ENCODE data around the gene MACROD2. TPM values are rescaled to one million over a fixed set of nuclear protein-coding genes. Genes with fewer than 3 reads are reported as not detected.

MACROD2 gene
- total and polyA plus RNA-seq, 2 donors (not counting 1 experiment from before 2014, with no cell fraction given) = 5.3 to 6.7 TPM

DNA sequence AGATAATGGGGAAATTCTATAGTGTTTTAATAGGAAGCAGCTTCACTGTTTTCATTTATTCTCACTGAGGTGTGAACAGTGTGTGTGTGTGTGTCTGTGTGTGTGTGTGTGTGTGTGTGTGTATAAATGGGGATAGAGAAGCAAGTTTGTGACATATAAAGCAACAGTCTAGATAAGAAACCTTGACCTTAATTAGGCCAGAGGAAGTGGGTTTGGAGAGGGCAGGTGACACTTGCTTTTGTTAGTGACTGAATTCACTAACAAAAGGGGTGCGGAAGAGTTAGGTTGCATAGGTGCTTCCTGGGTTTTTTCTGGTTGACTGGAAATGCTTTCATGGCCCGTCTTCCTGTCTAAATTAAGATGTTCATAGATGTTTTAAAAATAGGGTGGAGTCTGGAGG lies 857.8 kb downstream of the MACROD2 start:
- no peaks in the 10 kb centered on the region for H3K9me3 Mint-ChIP-seq (ENCODE audit: insufficient read depth)
- Histone ChIP-seq H3K4me1 (ENCODE audit: control insufficient read depth in 2 of 2, insufficient read depth in 2 of 2, low read length in 2 of 2) (no peaks in the 10 kb centered on the region), H3K4me2 (replicated peaks; ENCODE audit: low read depth, low read length, poor library complexity, severe bottlenecking) (no peak overlapping the region), H3K79me2 (ENCODE audit: control insufficient read depth, insufficient read depth, low read length) (no peaks in the 10 kb centered on the region), H3K9ac (ENCODE audit: low read length) (no peak overlapping the region), H2AFZ (ENCODE audit: insufficient read depth, low read depth, low read length, poor library complexity, severe bottlenecking) (no peak overlapping the region), H4K20me1 (ENCODE audit: control insufficient read depth, insufficient read depth, low read length, poor library complexity, severe bottlenecking) (no peaks in the 10 kb centered on the region), H3K36me3 (replicated peaks in 1 of 2; ENCODE audit: control extremely low read depth in 1 of 2, control insufficient read depth in 1 of 2, extremely low read depth in 1 of 2, insufficient read depth in 2 of 2, low read length in 1 of 2) (no peaks in the 10 kb centered on the region), H3K27me3 (replicated peaks in 1 of 4; ENCODE audit: control extremely low read depth in 1 of 4, control insufficient read depth in 3 of 4, insufficient read depth in 4 of 4, low read length in 3 of 4) (peaks cover 0 to 2% (median 0%) of the 10 kb centered on the region in 4 experiments), H3K27ac (ENCODE audit: low read length in 2 of 2) (no peak overlapping the region), H3K9me3 (ENCODE audit: control extremely low read depth in 1 of 3, control insufficient read depth in 2 of 3, insufficient read depth in 1 of 3, low read length in 2 of 3) (no peaks in the 10 kb centered on the region), H3K4me3 (ENCODE audit: control extremely low read depth in 1 of 5, extremely low read depth in 1 of 5, insufficient read depth in 1 of 5, low read depth in 2 of 5, low read length in 4 of 5) (no peak overlapping the region)
- DNase-seq (no peak), ATAC-seq (ENCODE audit: low read depth) (no peak)
- H3K27ac Mint-ChIP-seq = no peak overlapping the region
- POLR2A ChIA-PET = no interaction called here
- CTCF ChIA-PET = no interaction called here
- H3K4me3 Mint-ChIP-seq = no peak overlapping the region
- WGBS (ENCODE audit: insufficient coverage) = 86% methylated on average over 2 of the region's 2 CpGs
- TF ChIP-seq, protein P1, sequence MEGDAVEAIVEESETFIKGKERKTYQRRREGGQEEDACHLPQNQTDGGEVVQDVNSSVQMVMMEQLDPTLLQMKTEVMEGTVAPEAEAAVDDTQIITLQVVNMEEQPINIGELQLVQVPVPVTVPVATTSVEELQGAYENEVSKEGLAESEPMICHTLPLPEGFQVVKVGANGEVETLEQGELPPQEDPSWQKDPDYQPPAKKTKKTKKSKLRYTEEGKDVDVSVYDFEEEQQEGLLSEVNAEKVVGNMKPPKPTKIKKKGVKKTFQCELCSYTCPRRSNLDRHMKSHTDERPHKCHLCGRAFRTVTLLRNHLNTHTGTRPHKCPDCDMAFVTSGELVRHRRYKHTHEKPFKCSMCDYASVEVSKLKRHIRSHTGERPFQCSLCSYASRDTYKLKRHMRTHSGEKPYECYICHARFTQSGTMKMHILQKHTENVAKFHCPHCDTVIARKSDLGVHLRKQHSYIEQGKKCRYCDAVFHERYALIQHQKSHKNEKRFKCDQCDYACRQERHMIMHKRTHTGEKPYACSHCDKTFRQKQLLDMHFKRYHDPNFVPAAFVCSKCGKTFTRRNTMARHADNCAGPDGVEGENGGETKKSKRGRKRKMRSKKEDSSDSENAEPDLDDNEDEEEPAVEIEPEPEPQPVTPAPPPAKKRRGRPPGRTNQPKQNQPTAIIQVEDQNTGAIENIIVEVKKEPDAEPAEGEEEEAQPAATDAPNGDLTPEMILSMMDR (IDR thresholded peaks at IDR 0.05) = no peak
- TF ChIP-seq EZH2 (IDR thresholded peaks at IDR 0.05; ENCODE audit: borderline replicate concordance, insufficient read depth, low read depth, low read length, poor library complexity, severe bottlenecking) = no peak
- intact Hi-C loops (cut with micrococcal nuclease) = no loop called here
- peaks cover 12% of the 10 kb centered on the region for H3K4me1 Mint-ChIP-seq
- peaks cover 10% of the 10 kb centered on the region for H3K27me3 Mint-ChIP-seq

DNA sequence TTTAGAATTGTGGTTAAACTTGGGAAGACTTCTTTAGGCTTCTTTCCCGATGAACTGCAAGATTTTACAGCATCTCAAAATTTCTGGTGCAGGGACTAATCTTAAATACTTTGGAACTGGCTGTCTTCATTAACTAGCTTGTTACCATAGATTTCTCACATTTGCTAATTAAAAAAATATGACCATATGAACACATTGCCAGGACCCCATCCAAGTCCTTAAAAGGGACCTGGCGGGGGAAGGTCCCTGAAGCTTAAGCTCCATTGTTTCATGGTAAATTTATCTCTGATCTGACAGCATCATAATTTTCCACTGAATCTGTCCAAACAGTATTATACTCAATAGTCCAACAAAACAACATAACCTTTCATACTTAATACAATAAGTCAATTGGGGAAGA lies 859.9 kb downstream of the MACROD2 start:
- TF ChIP-seq, protein P1 (IDR thresholded peaks at IDR 0.05) = no peak
- H3K27me3 ChIP-seq (replicated peaks in 1 of 4; ENCODE audit: control extremely low read depth in 1 of 4, control insufficient read depth in 3 of 4, insufficient read depth in 4 of 4, low read length in 3 of 4) = no peaks in the 10 kb centered on the region
- no peaks in the 10 kb centered on the region for H3K9me3 ChIP-seq (ENCODE audit: control extremely low read depth in 1 of 3, control insufficient read depth in 2 of 3, insufficient read depth in 1 of 3, low read length in 2 of 3)
- no peak overlapping the region for H3K9ac ChIP-seq (ENCODE audit: low read length)
- H3K27ac Mint-ChIP-seq = no peak overlapping the region
- POLR2A ChIA-PET = no interaction called here
- no peak for DNase-seq
- H2AFZ ChIP-seq (ENCODE audit: insufficient read depth, low read depth, low read length, poor library complexity, severe bottlenecking) = no peak overlapping the region
- no peaks in the 10 kb centered on the region for H3K36me3 ChIP-seq (replicated peaks in 1 of 2; ENCODE audit: control extremely low read depth in 1 of 2, control insufficient read depth in 1 of 2, extremely low read depth in 1 of 2, insufficient read depth in 2 of 2, low read length in 1 of 2)
- H3K4me1 ChIP-seq (ENCODE audit: control insufficient read depth in 2 of 2, insufficient read depth in 2 of 2, low read length in 2 of 2) = no peaks in the 10 kb centered on the region
- no peak overlapping the region for H3K4me3 ChIP-seq (ENCODE audit: control extremely low read depth in 1 of 5, extremely low read depth in 1 of 5, insufficient read depth in 1 of 5, low read depth in 2 of 5, low read length in 4 of 5)
- no peak overlapping the region for H3K27ac ChIP-seq (ENCODE audit: low read length in 2 of 2)
- intact Hi-C loops (cut with micrococcal nuclease) = no loop called here
- no peaks in the 10 kb centered on the region for H4K20me1 ChIP-seq (ENCODE audit: control insufficient read depth, insufficient read depth, low read length, poor library complexity, severe bottlenecking)
- no peak for ATAC-seq (ENCODE audit: low read depth)
- WGBS (ENCODE audit: insufficient coverage) = no CpG with 5 or more reads among the region's 2 CpGs
- no peaks in the 10 kb centered on the region for H3K79me2 ChIP-seq (ENCODE audit: control insufficient read depth, insufficient read depth, low read length)
- H3K27me3 Mint-ChIP-seq = peaks cover 11% of the 10 kb centered on the region
- CTCF ChIA-PET = interaction anchor here (0.7 kb wide), 1 partner anchor 1088 kb away, joined by 5 read pairs; no protein-coding TSS in a partner anchor
- H3K4me2 ChIP-seq (replicated peaks; ENCODE audit: low read depth, low read length, poor library complexity, severe bottlenecking) = no peak overlapping the region
- no peak overlapping the region for H3K4me3 Mint-ChIP-seq
- H3K9me3 Mint-ChIP-seq (ENCODE audit: insufficient read depth) = no peaks in the 10 kb centered on the region
- peaks cover 9% of the 10 kb centered on the region for H3K4me1 Mint-ChIP-seq
